Kidney tubule cell (primary cell): ENCODE results near the gene GIPC3.
A peak's percentile ranks its signal among the peaks of the same experiment; 100 is the strongest.

Experiments
- DNase-seq: peaks from one replicate; pipeline ENCODE4 v3.0.0-alpha.2; 2018; ENCODE audit warnings: low spot score

GIPC3 gene, protein sequence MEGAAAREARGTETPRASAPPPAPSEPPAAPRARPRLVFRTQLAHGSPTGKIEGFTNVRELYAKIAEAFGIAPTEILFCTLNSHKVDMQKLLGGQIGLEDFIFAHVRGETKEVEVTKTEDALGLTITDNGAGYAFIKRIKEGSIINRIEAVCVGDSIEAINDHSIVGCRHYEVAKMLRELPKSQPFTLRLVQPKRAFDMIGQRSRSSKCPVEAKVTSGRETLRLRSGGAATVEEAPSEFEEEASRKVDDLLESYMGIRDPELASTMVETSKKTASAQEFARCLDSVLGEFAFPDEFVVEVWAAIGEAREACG

DNA sequence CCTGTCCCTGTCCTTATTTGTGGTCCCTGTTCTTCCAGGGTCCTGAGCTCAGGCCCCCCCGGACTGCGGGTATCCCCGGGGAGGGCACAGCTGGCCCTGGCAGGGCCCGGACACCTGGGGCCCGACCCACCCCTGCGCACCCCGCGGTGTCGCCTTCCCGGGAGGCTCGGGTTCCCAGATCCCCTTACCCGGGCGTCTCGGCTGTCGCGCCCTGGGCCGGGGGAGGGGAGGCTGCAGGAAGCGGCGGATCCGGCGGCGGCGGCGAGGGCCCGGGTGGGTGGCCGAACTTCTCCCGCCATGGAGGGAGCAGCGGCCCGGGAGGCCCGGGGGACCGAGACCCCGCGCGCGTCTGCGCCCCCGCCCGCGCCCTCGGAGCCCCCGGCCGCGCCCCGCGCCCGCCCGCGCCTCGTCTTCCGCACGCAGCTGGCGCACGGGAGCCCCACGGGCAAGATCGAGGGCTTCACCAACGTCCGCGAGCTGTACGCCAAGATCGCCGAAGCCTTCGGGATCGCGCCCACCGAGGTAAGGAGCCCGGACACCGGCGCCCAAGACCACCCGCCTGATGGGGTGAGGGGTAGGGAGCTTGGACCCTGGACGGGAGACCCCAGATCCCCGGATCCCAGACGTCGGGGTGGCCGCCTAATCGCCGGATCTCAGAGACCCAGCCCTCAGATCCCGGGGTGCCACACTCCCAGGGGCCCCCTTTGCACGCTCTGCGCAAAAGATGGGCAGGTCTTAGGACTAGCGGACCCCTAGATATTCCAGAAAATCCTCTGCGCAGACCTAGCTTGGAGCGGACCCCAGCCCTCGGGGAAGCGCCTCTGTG, at the start of gene GIPC3:
GIPC3 (plus strand) TSS at position 178 of the 826 bp plus-strand sequence; CDS start at position 298, 120 bp downstream.
- no peak for DNase-seq

DNA sequence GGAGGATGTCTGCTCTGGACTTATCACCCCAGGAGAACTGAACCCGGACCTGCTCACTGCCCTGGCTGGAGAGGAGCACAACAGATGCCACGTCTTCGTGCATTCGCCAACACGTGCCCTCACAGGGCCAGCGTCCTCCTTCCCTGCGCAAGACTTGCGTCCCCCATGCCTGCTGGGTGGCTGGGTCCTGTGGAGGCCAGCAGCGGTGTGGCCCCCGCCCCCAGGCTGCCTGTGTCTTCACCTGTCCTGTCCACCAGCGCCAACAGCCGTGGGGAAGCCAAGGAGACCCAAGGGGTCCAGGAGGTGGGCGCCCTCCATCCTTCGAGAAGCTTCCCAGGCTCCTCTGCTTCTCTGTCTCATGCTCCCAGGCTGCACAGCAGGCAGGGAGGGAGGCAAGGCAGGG, 49.7 kb upstream of the GIPC3 start:
- DNase-seq: no peak

DNA sequence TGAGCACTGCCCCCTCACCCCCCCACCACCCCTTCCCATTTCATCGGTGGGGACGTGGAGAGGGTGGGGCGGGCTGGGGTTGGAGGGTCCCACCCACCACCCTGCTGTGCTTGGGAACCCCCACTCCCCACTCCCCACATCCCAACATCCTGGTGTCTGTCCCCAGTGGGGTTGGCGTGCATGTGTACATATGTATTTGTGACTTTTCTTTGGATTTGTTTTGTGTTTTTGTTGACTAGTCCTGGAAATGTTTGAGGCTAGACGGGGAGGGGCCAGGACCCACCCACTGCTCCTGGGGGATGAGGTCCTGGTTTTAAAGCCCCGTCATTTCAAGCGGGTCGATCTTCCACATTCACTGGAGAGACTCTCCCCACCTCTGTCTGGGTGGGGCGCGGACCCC, 49.3 kb upstream of the GIPC3 start:
- no peak for DNase-seq

DNA sequence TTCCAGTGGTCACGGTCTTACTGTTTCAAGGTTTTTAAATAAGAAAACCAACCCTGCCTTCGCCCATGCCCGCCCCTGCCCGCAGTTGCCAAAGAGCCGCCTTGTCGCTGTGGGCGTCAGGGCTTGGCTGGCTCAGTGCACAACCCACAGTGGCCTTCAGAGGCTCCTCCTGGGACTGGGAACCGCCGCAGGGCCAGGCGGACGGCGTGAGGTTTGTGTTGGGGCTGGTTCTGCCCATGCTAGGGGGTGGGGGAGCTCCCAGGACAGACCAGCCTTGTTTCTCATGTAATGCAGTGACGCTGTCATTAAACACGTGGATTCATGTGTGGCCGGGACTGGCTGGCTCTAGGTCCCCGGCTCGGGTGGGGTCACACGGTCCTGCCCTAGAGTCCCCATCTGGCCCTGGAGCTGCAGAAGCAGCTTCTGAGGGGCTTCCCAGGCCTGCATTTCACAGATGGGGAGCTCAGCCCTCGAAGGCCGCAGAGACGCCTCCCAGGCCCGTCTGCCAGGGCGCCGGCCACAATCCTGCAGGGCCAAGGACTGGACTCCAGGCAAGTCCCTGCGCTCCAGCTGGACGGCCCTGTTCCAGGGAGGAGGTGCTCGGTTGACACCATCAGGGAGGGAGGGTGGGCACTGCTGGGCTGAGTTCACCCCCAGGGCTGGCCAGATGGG, 48.7 kb upstream of the GIPC3 start:
- DNase-seq: no peak

DNA sequence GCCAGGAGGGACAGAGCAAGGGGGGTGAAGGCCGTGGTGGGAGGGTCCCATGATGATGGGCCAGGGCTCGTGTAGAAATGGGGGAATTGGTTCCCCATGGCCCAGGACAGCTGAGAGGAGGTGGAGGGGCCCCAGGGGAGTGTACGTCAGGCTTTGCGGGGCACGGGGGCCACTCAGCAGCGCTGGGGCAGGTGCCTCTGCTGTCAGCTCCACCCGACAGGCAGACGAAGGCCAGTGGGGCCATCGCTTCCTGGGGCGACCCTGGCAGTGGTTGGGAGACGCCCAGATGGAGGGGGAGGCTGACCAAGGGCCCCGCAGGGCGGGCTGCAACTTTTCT, 48.2 kb upstream of the GIPC3 start:
- DNase-seq: no peak

DNA sequence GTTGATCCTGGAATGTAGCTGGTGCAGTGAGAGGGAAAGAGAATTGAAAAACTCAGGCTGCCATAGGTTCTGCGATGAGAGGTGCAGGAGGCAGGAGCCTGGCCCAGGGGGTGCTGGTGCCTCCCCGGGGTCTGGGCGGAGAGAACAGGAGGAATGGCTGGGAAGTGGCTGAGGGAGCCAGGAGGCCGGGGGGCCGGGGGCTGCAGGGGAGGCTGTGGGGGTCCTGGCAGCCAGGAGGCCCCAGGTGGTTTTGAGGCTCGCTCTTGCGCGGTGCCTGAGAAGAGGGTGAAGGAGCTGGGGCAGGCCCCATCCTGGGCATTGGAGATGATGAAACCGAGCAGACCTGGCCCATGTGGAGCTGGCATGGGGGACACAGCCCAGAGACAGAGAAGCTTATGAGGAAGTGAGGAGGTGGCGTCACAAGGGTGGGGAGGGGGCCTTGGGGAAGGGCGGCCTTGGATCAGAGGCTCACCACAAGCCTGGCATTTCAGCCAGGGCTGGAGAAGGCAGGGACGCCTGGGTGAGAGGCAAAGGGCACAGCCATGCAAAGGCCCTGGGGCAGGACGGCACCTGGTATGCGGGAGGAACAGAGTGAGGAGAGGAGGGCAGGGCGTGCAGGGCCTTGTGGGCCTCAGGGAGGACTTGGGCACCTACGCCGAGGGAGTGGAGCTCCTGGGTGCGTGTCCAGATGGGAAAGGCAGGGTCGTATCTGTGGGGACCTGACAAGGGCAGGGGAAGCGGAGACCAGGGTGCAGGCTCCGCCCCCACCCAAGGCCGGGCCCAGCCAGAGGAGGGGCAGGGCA, 47.6 kb upstream of the GIPC3 start:
- no peak for DNase-seq

DNA sequence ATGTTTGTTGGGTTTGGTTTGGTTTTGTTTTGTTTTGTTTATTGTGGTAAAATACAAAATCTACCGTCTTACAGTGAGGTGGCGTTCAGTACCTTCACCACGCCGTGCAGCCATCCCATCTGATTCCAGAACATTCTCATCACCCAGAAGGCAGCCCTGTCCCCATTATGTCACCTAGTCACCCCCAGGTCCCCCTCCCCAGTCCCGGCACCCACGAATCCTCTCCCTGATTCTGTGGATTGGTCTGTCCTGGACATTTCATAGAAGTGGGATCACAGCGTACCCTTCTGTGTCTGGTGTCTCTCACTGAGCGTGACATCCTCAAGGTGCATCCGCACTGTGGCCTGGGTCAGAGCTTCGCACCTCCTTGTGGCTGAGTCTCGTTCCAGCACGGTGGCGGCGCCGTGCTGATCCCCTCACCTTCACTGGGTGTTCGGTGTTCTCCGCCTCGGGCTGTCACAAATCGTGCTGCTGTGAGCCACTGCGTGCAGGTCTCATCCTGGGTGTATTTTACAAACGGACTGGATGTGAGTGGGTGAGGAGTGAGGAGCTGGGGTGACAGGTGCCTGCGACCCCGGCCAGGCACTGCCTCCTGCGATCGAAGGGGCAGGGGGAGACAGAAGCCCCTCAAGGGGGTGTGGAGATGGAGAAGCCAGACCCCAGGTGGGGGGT, 46.9 kb upstream of the GIPC3 start:
- no peak for DNase-seq

DNA sequence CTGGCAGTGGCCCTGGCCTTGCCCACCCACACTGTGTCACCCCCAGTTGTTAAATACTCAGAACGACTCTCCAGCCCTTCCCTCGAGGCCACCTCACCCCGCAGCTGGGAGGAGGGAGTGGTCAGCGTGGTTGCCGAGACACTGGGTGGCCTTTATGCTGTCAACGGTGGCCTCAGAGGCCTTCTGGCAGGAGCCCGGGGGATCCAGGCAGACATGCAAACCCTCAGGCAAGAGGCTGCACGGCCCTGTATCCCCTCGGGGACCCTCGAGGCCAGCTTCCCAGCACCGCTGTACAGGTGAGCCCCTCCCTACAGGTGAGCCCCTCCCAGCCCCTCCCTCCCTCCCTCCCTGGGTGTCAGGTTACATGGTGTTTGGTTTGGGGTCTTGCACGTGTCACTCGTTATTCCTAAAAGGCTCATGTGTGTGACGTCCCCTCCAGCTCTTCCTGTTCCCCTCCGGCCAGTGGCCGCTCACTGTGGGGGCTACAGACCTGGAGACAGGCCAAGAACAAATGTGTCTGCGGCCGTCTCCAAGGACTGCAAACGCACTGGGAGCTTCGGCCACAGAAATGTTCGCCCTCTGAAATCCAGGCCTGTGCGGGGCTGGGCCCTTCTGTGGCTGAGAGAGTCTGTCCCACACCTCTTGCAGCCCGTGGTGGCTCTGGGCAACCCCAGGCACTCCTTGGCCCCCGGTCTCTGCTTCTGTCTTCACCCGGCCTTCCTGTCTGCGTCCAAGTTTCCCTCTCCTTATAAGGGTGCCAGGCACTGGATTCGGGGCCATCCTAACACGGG, 46.1 kb upstream of the GIPC3 start, which contains the start of gene TEKTIP1:
TEKTIP1 (plus strand) TSS at position 210 of the 791 bp plus-strand sequence; CDS start at position 214, 4 bp downstream.
- DNase-seq: no peak

DNA sequence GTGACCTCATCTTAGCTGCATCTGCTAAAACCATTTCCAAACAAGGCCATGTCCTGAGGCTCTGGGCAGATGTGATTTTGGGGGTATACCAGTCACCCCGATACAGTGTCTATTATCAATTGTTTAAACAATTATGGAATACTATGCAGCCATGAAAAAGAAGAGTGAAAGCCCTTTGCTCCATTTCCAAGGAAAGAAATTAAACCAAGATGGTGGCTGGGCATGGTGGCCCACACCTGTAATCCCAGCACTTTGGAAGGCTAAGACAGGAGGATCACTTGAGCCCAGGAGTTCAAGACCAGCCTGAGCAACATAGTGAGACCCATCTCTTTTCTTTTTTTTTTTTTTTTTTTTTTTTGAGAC, 45.5 kb upstream of the GIPC3 start:
- DNase-seq: no peak

DNA sequence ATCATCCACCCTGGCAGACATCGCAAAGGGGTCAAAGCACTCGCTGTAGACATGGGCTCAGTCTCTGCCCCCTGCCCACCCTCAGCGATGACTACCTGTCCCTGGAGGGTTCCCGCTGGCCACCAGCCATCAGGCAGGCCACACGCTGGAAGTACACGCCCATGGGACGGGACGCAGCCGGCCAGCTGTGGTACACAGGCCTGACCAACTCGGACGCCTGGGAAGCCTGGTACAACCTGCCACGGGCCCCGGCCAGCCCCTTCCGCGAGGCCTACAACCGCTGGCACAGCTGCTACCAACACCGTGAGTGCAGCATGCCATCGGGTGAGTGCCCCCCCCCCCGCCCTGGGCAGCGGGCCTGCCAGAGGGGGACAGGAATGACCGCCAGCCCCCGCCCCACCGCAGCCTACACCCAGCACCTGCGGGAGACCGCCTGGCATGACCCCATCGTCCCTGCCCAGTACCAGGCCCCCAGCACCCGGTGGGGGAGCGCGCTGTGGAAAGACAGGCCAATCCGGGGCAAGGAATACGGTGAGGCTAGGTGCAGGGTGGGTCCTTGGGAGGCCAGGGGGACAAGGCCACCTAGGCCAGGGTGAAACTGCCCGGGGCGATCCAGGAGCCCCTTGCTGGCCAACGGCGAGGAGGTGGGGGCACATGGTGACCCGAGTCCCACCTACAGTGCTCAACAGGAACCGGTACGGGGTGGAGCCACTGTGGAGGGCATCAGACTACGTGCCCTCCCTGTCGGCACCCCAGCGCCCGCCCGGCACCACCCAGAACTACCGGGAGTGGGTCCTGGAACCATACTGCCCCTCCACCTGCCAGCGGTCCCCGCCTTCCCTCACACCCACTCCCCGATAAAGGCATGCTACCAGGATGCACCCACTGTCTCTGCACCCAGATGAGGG, 41.9 kb upstream of the GIPC3 start:
- DNase-seq: no peak

DNA sequence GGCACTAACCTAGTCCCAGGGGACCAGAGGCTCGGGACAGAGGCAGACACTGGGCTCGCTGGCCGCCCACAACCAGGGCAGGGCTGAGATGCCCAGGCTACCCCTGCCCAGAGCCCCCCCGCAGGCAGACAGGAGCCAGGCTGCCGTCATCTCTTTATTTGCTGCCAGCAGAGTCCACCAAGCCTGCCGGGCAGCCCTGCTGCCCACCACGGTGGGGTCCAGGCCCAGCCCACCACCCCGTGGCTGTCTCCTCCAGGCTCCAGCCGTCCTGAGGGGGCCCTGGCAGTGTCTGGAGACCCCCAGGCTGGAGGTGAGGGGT, 41.3 kb upstream of the GIPC3 start:
- no peak for DNase-seq

DNA sequence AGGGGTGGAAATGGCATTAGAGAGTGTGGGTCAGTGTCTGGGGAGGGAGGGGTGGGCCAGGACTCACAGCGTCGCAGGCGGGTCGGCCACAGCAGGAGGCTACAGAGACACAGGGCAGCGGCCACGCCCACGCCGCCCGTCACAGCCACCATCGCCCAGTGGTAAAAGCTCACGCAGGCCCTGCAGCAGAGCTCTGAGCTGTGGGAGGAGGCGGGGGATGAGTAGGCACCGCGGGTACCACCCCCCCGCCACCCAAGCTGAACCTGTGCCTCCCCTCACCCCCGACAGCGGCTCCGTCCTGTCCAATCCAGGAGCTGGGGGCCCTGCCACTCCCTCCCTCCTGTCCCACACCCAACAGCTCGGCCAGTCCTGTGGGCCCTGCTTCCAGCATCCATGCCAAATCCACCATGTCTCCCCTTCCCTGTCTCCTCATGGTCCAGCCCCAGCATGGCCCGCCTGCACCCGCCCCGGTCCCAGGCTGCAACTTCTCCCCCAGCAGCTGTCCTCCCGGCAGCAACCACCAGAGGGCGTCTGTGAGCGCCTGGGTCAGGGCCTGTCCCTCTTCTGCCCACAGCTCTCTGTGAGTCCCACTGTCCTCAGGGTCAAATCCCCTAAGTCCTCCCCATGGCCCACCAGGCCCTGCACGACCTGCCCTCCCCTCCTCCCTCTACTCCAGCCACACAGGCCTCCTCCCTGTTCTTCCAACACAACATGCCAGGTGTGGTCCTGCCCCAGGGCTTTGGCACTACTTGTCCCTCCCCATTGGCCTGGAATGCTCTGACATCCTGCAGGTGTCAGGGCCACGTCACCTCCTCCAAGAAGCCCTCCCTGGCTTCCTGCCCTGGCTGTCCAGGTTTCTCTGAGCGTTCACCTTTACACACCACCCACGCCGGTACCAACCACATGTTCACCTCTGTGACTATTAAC, 40.3 kb upstream of the GIPC3 start:
- peak; percentile 65 for DNase-seq

DNA sequence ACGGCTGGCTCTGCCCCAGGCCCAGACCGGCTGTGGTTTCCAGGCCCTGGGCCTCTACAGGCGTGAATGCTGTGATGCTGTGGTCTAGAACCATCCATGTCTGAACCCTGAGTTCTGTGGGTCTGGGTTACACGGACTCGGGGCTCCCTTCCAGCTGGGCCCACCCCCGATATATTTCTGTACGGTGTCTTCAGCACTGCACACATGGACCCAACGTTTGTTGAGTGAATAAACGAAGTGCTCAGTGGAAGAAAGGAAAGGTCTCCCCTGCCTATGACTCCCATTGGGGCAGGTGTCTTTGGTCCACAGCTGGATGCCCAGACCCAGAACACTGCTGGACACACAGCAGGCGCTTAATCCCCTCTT, 39.6 kb upstream of the GIPC3 start:
- no peak for DNase-seq

DNA sequence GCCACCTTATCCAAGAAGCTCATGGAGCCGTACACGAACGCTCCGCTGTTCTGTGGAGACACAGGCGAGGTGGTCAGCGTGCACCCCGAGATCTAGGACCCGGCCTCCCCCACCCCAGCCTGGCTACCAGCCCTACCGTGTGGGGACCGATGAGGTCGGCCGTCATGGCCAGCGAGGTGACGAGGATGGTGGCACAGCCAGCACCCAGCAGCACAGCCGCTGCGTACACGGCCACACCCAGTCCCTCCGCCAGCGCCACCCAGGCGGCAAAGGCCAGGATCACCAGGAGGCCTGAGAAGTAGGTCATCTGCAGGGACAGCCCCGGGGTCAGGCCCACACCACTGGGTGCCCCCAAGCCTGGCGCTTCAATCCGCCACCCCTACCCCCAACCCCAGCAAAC, 39.2 kb upstream of the GIPC3 start:
- DNase-seq: no peak

DNA sequence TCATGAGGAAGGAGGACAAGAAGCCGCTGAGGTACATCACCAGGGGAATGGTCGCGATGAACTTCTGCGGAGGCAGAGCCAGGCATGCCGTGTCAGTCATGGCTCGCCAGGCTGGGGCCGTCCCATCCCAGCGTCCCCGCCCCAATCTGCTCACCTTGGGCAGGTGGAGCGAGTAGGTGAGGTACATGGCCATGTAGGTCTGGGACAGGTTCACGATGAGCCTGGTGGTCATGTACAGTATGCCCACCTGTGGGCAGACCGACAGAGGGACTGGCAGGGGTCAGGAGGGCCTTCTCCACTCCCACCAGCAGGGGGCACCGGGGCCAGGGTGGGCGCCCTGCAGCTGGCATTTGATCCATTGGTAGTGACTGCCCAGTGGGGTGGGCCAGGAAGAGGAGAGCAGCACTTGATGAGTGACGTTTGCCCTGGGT, 38.0 kb upstream of the GIPC3 start:
- no peak for DNase-seq

DNA sequence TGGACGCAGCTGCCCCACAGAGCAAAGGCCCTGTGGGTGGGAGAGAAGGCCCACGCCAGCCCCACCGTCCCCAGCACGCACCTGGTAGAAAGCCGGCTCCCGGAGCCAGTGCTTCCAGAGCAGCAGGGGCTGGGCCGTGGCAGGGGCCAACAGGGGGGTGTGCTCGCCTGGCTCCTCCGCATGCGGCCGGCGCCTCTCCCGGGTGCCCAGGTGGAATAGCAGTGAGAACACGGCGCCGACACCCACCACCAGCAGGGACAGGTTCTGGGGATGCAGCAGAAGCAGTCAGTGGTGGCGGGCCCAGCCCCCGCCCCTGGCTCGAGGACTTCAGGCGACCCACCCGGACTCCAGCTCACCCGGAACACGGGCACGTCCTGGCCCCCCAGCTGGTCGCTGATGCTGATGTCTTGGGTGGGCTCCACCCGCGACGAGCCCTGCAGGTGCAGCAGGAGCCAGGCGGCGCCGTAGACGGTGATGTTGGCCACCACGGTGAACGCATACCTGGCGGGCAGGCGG, 37.5 kb upstream of the GIPC3 start:
- DNase-seq: no peak

DNA sequence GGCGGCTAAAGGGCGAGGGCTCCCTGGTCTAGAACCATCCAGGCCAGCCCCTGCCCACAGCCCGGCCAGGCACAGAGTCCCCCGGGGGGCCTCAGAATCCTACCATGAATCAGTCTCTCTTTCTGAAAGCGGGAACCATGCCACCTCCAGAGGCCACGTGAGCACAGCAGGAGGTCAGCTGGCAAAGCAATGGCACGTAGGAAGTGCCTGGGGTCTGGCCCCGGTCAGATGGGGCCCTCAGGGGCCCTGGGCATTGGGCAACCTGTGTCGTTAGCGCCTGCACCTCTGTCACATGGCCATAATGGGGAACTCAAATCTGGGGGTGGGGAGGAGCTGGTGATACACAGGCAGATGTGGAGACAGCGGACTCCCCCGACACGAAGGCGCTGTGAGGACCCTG, 36.7 kb upstream of the GIPC3 start:
- no peak for DNase-seq

DNA sequence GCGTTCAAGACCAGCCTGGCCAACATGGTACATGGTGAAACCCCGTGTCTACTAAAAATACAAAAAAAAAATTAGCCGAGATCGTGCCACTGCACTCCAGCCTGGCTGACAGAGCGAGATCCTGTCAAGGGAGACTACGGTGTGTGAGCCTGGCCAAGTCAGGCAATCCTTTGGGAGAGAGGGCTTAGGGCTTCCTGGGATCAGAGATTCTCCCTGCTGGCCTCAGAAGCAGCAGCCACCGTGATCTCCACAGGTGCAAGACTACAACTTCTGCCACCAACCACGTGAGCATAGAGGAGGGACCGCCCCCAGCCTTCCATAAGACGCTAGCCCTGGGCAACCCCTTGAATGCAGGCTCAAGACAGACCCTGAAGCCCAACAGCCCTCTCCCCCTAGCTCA, 35.5 kb upstream of the GIPC3 start:
- no peak for DNase-seq
